ENCODE results near the gene GTF2E1. TPM values are rescaled to one million over a fixed set of nuclear protein-coding genes. Genes with fewer than 3 reads are reported as not detected.
A peak's percentile ranks its signal among the peaks of the same experiment; 100 is the strongest.

The GTF2E1 gene
- 18.7 TPM for polyA plus RNA-seq (2013, experiment 1 of 2)
- polyA plus RNA-seq (2013, experiment 2 of 2): 18.4 TPM

- Histone ChIP-seq H3K18ac (ENCODE audit: low read depth in 1 of 2, low read length in 2 of 2) (peak within 1 kb of the TSS; percentile 79 to 99), H2BK12ac (ENCODE audit: low read length in 2 of 2) (peak within 1 kb of the TSS in 1 of 2 experiments; percentile 37), H3K36me3 (ENCODE audit: control insufficient read depth in 1 of 2, insufficient read depth in 2 of 2, low read depth in 1 of 2, low read length in 2 of 2) (peaks cover 10 to 12% of the 10 kb centered on the region in 2 experiments), H3K79me1 (replicated peaks; ENCODE audit: low read length, poor library complexity, severe bottlenecking) (peaks cover 19% of the 10 kb centered on the region), H3K9me3 (ENCODE audit: control insufficient read depth, low read length) (no peaks in the 10 kb centered on the region), H2BK5ac (ENCODE audit: low read depth, low read length, poor library complexity, severe bottlenecking) (peak within 1 kb of the TSS; percentile 74), H2AK5ac (ENCODE audit: low read length, severe bottlenecking) (no peak within 1 kb of the TSS), H2AFZ (ENCODE audit: low read depth, low read length) (peak within 1 kb of the TSS; percentile 83), H4K8ac (ENCODE audit: low read length) (peak within 1 kb of the TSS; percentile 89), H2BK15ac (ENCODE audit: low read depth, poor library complexity, severe bottlenecking) (peak within 1 kb of the TSS; percentile 39), H3K23ac (ENCODE audit: low read length in 2 of 2) (peak within 1 kb of the TSS in 1 of 2 experiments; percentile 77), H3K4ac (ENCODE audit: low read depth in 1 of 2, low read length in 2 of 2) (peak within 1 kb of the TSS; percentile 46 to 98), H3K27me3 (ENCODE audit: control insufficient read depth in 1 of 2, insufficient read depth in 1 of 2, low read length in 2 of 2) (no peaks in the 10 kb centered on the region), H3K4me3 (ENCODE audit: insufficient read depth in 1 of 2, low read depth in 1 of 2, low read length in 2 of 2) (peak within 1 kb of the TSS; percentile 88 to 97), H3K14ac (ENCODE audit: low read length in 2 of 2) (peak within 1 kb of the TSS in 1 of 2 experiments; percentile 84), H2BK120ac (ENCODE audit: low read depth, low read length) (peak within 1 kb of the TSS; percentile 54), H3K4me1 (ENCODE audit: control insufficient read depth, insufficient read depth, low read depth, low read length) (peaks cover 5% of the 10 kb centered on the region), H3K27ac (ENCODE audit: low read length, poor library complexity, severe bottlenecking) (peak within 1 kb of the TSS; percentile 97), H3K9ac (ENCODE audit: low read length) (peak within 1 kb of the TSS; percentile 89), H4K91ac (ENCODE audit: low read length) (peak within 1 kb of the TSS; percentile 83), H3K4me2 (ENCODE audit: low read length, poor library complexity, severe bottlenecking) (peak within 1 kb of the TSS; percentile 61)
- DNase-seq: peak; percentile 100
- WGBS: under 1% methylated on average over 38 of the region's 39 CpGs
Measured at GRCh38 chr3:120742198-120742848, at the start of gene GTF2E1, which contains the start of gene RABL3. TSS of gene GTF2E1 (plus strand) at chr3:120742744. CDS start at chr3:120750553, 7,809 bp downstream. TSS of gene RABL3 (minus strand) at chr3:120742516. CDS start at chr3:120742507, 9 bp downstream.

GRCh38 chr3:120693439-120694171 is 48.9 kb upstream of the GTF2E1 start:
- no peaks in the 10 kb centered on the region for H3K4me1 ChIP-seq (ENCODE audit: control insufficient read depth, insufficient read depth, low read depth, low read length)
- no peaks in the 10 kb centered on the region for H3K9me3 ChIP-seq (ENCODE audit: control insufficient read depth, low read length)
- no peak overlapping the region for H3K27ac ChIP-seq (ENCODE audit: low read length, poor library complexity, severe bottlenecking)
- H3K27me3 ChIP-seq (ENCODE audit: control insufficient read depth in 1 of 2, insufficient read depth in 1 of 2, low read length in 2 of 2): no peaks in the 10 kb centered on the region
- H3K14ac ChIP-seq (ENCODE audit: low read length in 2 of 2): no peak overlapping the region
- no peak overlapping the region for H3K18ac ChIP-seq (ENCODE audit: low read depth in 1 of 2, low read length in 2 of 2)
- no peak overlapping the region for H3K4me3 ChIP-seq (ENCODE audit: insufficient read depth in 1 of 2, low read depth in 1 of 2, low read length in 2 of 2)
- no peak overlapping the region for H4K91ac ChIP-seq (ENCODE audit: low read length)
- no peak overlapping the region for H3K4me2 ChIP-seq (ENCODE audit: low read length, poor library complexity, severe bottlenecking)
- no peak overlapping the region for H2BK15ac ChIP-seq (ENCODE audit: low read depth, poor library complexity, severe bottlenecking)
- H2BK120ac ChIP-seq (ENCODE audit: low read depth, low read length): no peak overlapping the region
- H2AK5ac ChIP-seq (ENCODE audit: low read length, severe bottlenecking): no peak overlapping the region
- peak overlapping the region; percentile 12 for H3K9ac ChIP-seq (ENCODE audit: low read length)
- DNase-seq: peak; percentile 32
- H3K23ac ChIP-seq (ENCODE audit: low read length in 2 of 2): no peak overlapping the region
- no peak overlapping the region for H2AFZ ChIP-seq (ENCODE audit: low read depth, low read length)
- H3K79me1 ChIP-seq (replicated peaks; ENCODE audit: low read length, poor library complexity, severe bottlenecking): no peaks in the 10 kb centered on the region
- no peak overlapping the region for H4K8ac ChIP-seq (ENCODE audit: low read length)
- peaks cover 0 to 37% of the 10 kb centered on the region in 2 experiments for H3K36me3 ChIP-seq (ENCODE audit: control insufficient read depth in 1 of 2, insufficient read depth in 2 of 2, low read depth in 1 of 2, low read length in 2 of 2)
- H2BK5ac ChIP-seq (ENCODE audit: low read depth, low read length, poor library complexity, severe bottlenecking): no peak overlapping the region
- no CpG with 5 or more reads among the region's 1 CpG for WGBS
- H3K4ac ChIP-seq (ENCODE audit: low read depth in 1 of 2, low read length in 2 of 2): no peak overlapping the region
- H2BK12ac ChIP-seq (ENCODE audit: low read length in 2 of 2): no peak overlapping the region

GRCh38 chr3:120699333-120699732 is 43.2 kb upstream of the GTF2E1 start:
- Histone ChIP-seq H2BK120ac (ENCODE audit: low read depth, low read length) (no peak overlapping the region), H3K27me3 (ENCODE audit: control insufficient read depth in 1 of 2, insufficient read depth in 1 of 2, low read length in 2 of 2) (no peaks in the 10 kb centered on the region), H3K36me3 (ENCODE audit: control insufficient read depth in 1 of 2, insufficient read depth in 2 of 2, low read depth in 1 of 2, low read length in 2 of 2) (peaks cover 4 to 44% of the 10 kb centered on the region in 2 experiments), H3K23ac (ENCODE audit: low read length in 2 of 2) (no peak overlapping the region), H2BK5ac (ENCODE audit: low read depth, low read length, poor library complexity, severe bottlenecking) (no peak overlapping the region), H3K14ac (ENCODE audit: low read length in 2 of 2) (no peak overlapping the region), H4K91ac (ENCODE audit: low read length) (no peak overlapping the region), H4K8ac (ENCODE audit: low read length) (no peak overlapping the region), H3K9ac (ENCODE audit: low read length) (no peak overlapping the region), H3K27ac (ENCODE audit: low read length, poor library complexity, severe bottlenecking) (no peak overlapping the region), H3K18ac (ENCODE audit: low read depth in 1 of 2, low read length in 2 of 2) (no peak overlapping the region), H3K4ac (ENCODE audit: low read depth in 1 of 2, low read length in 2 of 2) (no peak overlapping the region), H2BK12ac (ENCODE audit: low read length in 2 of 2) (no peak overlapping the region), H2AFZ (ENCODE audit: low read depth, low read length) (no peak overlapping the region), H2BK15ac (ENCODE audit: low read depth, poor library complexity, severe bottlenecking) (no peak overlapping the region), H3K4me2 (ENCODE audit: low read length, poor library complexity, severe bottlenecking) (no peak overlapping the region), H3K9me3 (ENCODE audit: control insufficient read depth, low read length) (peaks cover 17% of the 10 kb centered on the region), H3K4me1 (ENCODE audit: control insufficient read depth, insufficient read depth, low read depth, low read length) (no peaks in the 10 kb centered on the region), H2AK5ac (ENCODE audit: low read length, severe bottlenecking) (no peak overlapping the region), H3K79me1 (replicated peaks; ENCODE audit: low read length, poor library complexity, severe bottlenecking) (peaks cover 7% of the 10 kb centered on the region), H3K4me3 (ENCODE audit: insufficient read depth in 1 of 2, low read depth in 1 of 2, low read length in 2 of 2) (no peak overlapping the region)
- DNase-seq: no peak
- 100% methylated on average over 2 of the region's 3 CpGs for WGBS
